ENCODE data around the gene NAPG. TPM values are rescaled to one million over a fixed set of nuclear protein-coding genes. Genes with fewer than 3 reads are reported as not detected.

NAPG gene
- total RNA-seq (2014; rRNA removed; shearing (Covaris generic); ENCODE audit: low replicate concordance): 33.4 and 50.4 TPM in 2 replicates

DNA sequence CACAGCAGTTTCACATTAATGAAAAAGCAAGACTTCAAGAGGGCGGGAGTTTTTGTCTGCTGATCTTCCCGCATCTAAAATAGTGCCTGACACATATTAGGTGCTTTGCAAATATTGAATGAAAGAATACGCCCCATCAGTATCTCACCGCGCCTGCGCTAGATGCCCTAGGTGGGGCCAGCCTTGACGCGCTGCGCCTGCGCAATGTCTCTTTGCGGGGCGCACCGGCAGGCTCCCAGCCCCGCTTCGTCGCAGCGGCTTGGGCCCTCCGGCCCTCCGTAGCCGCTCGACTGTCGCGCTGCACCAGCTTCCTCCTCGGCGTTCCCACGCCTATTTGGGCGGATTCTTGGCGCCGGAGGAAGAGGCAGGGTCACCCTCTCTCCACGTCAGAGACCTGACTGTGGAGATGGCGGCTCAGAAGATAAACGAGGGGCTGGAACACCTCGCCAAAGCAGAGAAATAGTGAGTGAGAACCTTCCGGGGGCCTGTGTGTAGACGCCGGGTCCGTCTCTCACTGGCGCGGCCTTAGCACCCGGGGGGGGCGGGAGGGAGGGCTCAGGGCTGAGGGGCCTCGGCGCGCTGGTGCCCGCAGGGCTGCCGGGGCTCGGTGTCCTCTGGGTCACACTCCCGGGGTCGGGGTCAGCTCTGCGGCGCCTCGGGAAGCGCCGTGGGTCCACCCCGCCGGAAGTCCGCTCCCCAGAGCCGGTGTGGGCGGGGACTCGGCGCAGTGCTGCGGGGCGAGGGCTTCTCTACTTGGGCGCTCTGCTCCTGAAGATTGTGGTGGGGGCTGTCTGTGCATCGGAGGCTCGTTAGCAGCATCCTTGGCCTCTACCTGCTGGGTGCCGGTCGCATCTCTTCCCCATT lies at the start of gene NAPG:
NAPG (plus strand) TSS at position 331 of the 864 bp plus-strand sequence; CDS start at position 407, 76 bp downstream.
- peaks cover 55% of the 10 kb centered on the region for H3K4me1 ChIP-seq (ENCODE audit: low read length)
- H3K4me3 ChIP-seq (ENCODE audit: low read length): peak within 1 kb of the TSS; percentile 97
- H3K27me3 ChIP-seq (ENCODE audit: low read length): no peaks in the 10 kb centered on the region
- H3K4me2 ChIP-seq (ENCODE audit: low read depth, low read length, poor library complexity, severe bottlenecking): peak within 1 kb of the TSS; percentile 95
- H3K36me3 ChIP-seq (ENCODE audit: insufficient read depth, low read length): 0 out of 2 replicates have a peak, but pooled peaks cover 3% of the 10 kb centered on the region
- H3K9me2 ChIP-seq (replicated peaks; ENCODE audit: insufficient read depth, low read length): no peaks in the 10 kb centered on the region
- H3K79me2 ChIP-seq (ENCODE audit: low read length): peaks cover 48% of the 10 kb centered on the region
- peak within 1 kb of the TSS; percentile 93 for H3K9ac ChIP-seq (ENCODE audit: low read length)
- peaks cover 20% of the 10 kb centered on the region; the same call in 1 of the 2 replicates for H4K20me1 ChIP-seq (ENCODE audit: insufficient read depth, low read depth, low read length)
- H3K9me3 ChIP-seq (ENCODE audit: low read length): no peaks in the 10 kb centered on the region
- H3K27ac ChIP-seq (ENCODE audit: low read length): peak within 1 kb of the TSS; percentile 82
- H2AFZ ChIP-seq (ENCODE audit: low read length): peak within 1 kb of the TSS; percentile 84
- DNase-seq: peak; percentile 97

DNA sequence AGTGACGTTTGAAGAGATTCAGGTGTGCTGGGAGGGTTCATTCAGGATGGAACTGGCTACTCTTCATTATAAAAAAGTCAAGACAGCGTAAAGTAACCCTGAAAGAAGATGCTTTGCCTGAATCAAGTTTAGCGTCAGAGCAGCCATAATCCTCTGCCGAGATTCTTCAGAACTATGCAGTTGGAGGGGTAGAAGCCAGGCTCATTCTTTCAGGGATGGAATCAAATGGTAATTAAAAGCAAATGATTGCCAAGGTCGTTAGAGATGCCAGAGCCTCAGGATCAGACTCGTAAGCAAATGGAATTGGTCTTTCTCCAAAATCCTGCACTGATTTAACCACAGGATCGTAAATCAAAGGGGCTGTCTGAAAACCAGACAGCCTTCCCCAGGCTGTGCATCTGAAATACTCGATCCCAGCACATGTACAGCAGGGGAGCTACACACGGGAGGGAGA lies 49.5 kb upstream of the NAPG start:
- Histone ChIP-seq H2AFZ (ENCODE audit: low read length) (peak overlapping the region; percentile 13; the same call in 1 of the 2 replicates), H3K9ac (ENCODE audit: low read length) (peak overlapping the region; percentile 50), H3K27me3 (ENCODE audit: low read length) (no peaks in the 10 kb centered on the region), H3K4me2 (ENCODE audit: low read depth, low read length, poor library complexity, severe bottlenecking) (peak overlapping the region; percentile 78), H3K27ac (ENCODE audit: low read length) (peak overlapping the region; percentile 46; the same call in 1 of the 2 replicates), H3K9me2 (replicated peaks; ENCODE audit: insufficient read depth, low read length) (no peaks in the 10 kb centered on the region), H4K20me1 (ENCODE audit: insufficient read depth, low read depth, low read length) (no peaks in the 10 kb centered on the region), H3K9me3 (ENCODE audit: low read length) (no peaks in the 10 kb centered on the region), H3K36me3 (ENCODE audit: insufficient read depth, low read length) (no peaks in the 10 kb centered on the region), H3K4me1 (ENCODE audit: low read length) (peaks cover 67% of the 10 kb centered on the region), H3K4me3 (ENCODE audit: low read length) (peak overlapping the region; percentile 52), H3K79me2 (ENCODE audit: low read length) (no peaks in the 10 kb centered on the region)
- peak; percentile 41 for DNase-seq

DNA sequence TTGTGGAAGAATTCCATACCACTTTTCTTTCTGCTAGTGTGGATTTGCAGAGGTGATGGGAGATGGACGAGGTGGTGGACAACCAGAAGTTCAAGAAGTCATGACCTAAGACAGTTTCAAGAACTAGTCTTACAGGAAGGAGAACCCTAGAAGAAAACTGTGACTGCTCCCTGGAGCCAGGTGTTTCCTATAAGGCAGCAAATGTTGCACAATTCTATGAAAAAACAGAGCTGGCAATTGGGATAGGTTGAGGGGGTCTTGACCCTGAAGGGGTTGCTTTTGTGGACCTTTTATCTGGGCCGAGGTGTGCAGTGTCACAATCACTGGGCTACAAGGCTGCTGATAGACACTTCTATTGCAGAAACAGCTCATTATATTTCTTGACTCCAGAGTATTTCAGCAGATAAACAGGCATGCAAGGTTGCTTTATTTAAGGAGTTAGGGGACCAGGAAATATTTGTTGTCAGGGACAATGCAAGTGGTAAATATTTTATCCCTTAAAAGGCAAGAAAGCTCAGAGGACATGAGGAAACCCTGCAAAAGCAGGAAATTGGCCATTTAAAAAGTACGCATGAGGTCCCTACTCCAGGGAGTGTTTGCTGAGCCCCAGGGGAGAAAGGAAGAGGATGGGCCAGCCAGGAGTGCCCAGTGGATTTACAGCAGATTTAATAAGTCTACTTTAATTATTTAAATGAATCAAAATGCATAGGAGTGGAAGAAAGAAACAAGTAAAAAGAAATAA lies 48.5 kb upstream of the NAPG start:
- no peak for DNase-seq
- Histone ChIP-seq H3K27ac (ENCODE audit: low read length) (peak overlapping the region; percentile 46; the same call in 1 of the 2 replicates), H3K4me1 (ENCODE audit: low read length) (peaks cover 76% of the 10 kb centered on the region), H3K4me3 (ENCODE audit: low read length) (peak overlapping the region; percentile 52; the same call in 1 of the 2 replicates), H3K9me2 (replicated peaks; ENCODE audit: insufficient read depth, low read length) (no peaks in the 10 kb centered on the region), H3K27me3 (ENCODE audit: low read length) (no peaks in the 10 kb centered on the region), H2AFZ (ENCODE audit: low read length) (peak overlapping the region; percentile 13; the same call in 1 of the 2 replicates), H3K36me3 (ENCODE audit: insufficient read depth, low read length) (no peaks in the 10 kb centered on the region), H3K4me2 (ENCODE audit: low read depth, low read length, poor library complexity, severe bottlenecking) (peak overlapping the region; percentile 78), H4K20me1 (ENCODE audit: insufficient read depth, low read depth, low read length) (no peaks in the 10 kb centered on the region), H3K9me3 (ENCODE audit: low read length) (no peaks in the 10 kb centered on the region), H3K9ac (ENCODE audit: low read length) (peak overlapping the region; percentile 50), H3K79me2 (ENCODE audit: low read length) (no peaks in the 10 kb centered on the region)

DNA sequence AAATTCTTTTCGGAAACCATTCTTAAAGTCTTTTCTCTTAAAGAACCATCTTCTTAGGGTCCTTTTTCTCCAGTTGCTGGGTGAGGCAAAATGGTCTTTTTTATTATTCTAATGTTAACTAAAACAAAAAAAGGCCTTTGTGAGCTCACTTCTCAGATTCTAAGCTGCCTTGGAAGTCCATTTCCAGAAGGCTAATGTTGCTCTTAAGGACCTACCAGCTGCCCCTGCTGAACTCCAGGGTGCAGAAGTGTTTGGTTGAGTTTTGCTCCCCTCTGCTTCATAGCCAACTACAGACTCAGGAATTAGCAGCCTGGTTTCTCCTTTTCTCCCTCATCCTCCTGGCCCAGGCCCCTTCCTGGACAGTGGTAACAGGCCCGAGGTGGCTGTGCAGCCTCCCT lies 48.0 kb upstream of the NAPG start:
- Histone ChIP-seq H3K27me3 (ENCODE audit: low read length) (no peaks in the 10 kb centered on the region), H3K9ac (ENCODE audit: low read length) (peak overlapping the region; percentile 27; the same call in 1 of the 2 replicates), H3K36me3 (ENCODE audit: insufficient read depth, low read length) (no peaks in the 10 kb centered on the region), H3K9me2 (replicated peaks; ENCODE audit: insufficient read depth, low read length) (no peaks in the 10 kb centered on the region), H3K27ac (ENCODE audit: low read length) (no peak overlapping the region), H3K4me1 (ENCODE audit: low read length) (peaks cover 82% of the 10 kb centered on the region), H3K79me2 (ENCODE audit: low read length) (no peaks in the 10 kb centered on the region), H3K4me3 (ENCODE audit: low read length) (no peak overlapping the region), H3K4me2 (ENCODE audit: low read depth, low read length, poor library complexity, severe bottlenecking) (peak overlapping the region; percentile 78), H4K20me1 (ENCODE audit: insufficient read depth, low read depth, low read length) (no peaks in the 10 kb centered on the region), H2AFZ (ENCODE audit: low read length) (no peak overlapping the region), H3K9me3 (ENCODE audit: low read length) (no peaks in the 10 kb centered on the region)
- DNase-seq: no peak

DNA sequence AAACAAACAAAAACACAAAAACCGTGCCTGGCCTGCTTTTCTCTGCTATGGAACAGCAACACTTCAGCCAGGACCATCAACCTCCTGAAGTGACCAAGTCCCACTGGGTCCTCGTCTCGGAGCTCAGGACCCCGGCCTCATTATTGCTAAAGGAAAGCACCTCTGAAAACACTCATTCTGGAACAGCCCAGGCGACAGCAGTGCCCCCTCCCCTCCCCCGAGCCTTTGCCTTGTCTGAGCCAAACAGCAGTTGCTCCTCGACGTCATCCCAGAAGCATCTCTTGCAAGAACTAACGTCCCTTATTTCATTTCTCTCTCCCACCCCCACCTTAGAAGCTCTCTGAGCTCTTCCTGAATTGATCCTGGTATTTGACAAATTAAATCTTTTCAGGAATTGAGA lies 44.0 kb upstream of the NAPG start:
- Histone ChIP-seq H3K4me3 (ENCODE audit: low read length) (peak overlapping the region; percentile 54; the same call in 1 of the 2 replicates), H3K4me2 (ENCODE audit: low read depth, low read length, poor library complexity, severe bottlenecking) (peak overlapping the region; percentile 77), H3K27me3 (ENCODE audit: low read length) (no peaks in the 10 kb centered on the region), H3K27ac (ENCODE audit: low read length) (peak overlapping the region; percentile 99), H3K36me3 (ENCODE audit: insufficient read depth, low read length) (no peaks in the 10 kb centered on the region), H3K9ac (ENCODE audit: low read length) (peak overlapping the region; percentile 60), H3K4me1 (ENCODE audit: low read length) (peaks cover 98% of the 10 kb centered on the region), H3K9me2 (replicated peaks; ENCODE audit: insufficient read depth, low read length) (no peaks in the 10 kb centered on the region), H4K20me1 (ENCODE audit: insufficient read depth, low read depth, low read length) (no peaks in the 10 kb centered on the region), H2AFZ (ENCODE audit: low read length) (no peak overlapping the region), H3K79me2 (ENCODE audit: low read length) (no peaks in the 10 kb centered on the region), H3K9me3 (ENCODE audit: low read length) (no peaks in the 10 kb centered on the region)
- DNase-seq: no peak

DNA sequence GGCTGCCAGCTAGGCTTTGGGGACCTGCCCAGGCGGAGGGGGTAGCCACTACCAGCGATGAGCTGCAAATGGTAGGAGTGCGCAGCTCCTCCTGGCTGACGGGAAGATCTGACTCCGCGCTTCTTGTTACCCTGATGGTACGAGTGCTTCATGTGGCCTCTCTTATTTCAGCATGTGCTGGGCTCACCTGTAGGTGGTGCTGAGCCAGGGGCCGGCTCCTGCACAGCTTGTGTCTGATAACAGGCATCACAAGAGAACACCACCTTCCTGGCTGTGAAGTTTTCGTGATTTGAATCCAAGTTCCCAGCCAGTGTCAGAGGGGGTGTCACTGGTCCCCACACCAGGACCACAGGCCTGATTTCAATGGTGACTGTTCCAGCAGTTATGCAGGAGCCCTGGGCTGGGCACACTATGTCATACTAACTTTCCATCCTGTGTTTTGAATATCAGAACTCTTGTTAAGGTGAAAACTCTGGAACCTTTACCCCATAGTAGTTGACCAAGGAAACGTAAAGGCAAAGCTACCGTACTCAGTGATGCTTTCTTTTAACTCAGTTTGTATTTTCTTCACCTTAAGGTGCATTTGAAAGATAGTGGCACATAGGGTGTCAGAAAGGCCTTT lies 43.4 kb upstream of the NAPG start:
- H3K4me3 ChIP-seq (ENCODE audit: low read length): peak overlapping the region; percentile 54

DNA sequence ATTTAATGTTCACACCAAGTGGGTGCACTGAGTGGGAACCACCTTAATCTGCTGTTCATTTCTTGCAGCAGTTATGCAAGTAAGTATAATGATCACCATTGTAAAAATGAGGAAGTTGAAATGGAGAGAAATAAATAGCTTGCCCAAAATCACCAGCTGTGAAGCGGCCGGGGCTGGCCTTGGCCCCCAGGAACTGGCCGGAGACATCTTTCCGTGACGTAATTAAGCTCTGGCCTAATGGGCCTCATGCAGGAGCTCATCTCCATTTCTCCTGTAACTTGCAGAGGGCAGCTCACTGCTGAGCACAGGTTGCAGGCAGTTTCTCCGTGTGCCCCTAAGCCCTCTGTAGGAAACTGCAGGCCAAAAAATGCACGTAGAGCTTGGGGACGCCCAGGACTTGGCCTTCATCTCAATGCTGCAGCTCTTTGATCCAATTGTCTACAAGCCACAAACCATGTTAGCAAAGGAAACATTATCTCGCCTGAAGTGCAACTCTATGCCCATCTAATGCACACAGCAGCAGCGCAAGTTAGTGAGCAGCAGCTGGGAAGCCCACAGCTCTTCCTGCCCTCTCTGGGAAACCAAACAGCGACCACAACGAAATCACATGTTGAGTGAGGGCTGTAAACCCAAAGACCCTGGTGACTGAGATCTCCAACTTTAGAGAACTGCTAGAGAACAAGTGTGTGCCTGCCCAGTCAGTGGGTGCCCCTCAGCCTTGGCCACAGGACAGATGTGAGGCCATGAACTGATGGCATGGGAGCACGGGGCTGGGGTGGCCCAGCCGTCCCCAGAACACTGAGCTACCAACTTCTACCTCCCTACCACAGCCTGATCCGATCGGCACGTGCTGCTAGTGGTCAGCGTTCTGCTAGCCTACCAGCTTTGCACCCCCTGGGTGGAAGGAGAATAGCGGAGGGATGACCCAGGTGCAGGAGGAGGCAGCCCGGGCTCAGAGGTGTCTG lies 42.6 kb upstream of the NAPG start:
- H3K79me2 ChIP-seq (ENCODE audit: low read length): no peaks in the 10 kb centered on the region
- H3K9me3 ChIP-seq (ENCODE audit: low read length): no peaks in the 10 kb centered on the region
- peak overlapping the region; percentile 99 for H3K27ac ChIP-seq (ENCODE audit: low read length)
- no peaks in the 10 kb centered on the region for H3K27me3 ChIP-seq (ENCODE audit: low read length)
- H3K4me2 ChIP-seq (ENCODE audit: low read depth, low read length, poor library complexity, severe bottlenecking): peak overlapping the region; percentile 77
- peak; percentile 93 for DNase-seq
- no peaks in the 10 kb centered on the region for H3K36me3 ChIP-seq (ENCODE audit: insufficient read depth, low read length)
- H3K4me1 ChIP-seq (ENCODE audit: low read length): peaks cover 98% of the 10 kb centered on the region
- no peaks in the 10 kb centered on the region for H3K9me2 ChIP-seq (replicated peaks; ENCODE audit: insufficient read depth, low read length)
- H4K20me1 ChIP-seq (ENCODE audit: insufficient read depth, low read depth, low read length): no peaks in the 10 kb centered on the region
- peak overlapping the region; percentile 60 for H3K9ac ChIP-seq (ENCODE audit: low read length)
- H2AFZ ChIP-seq (ENCODE audit: low read length): peak overlapping the region; percentile 25; the same call in 1 of the 2 replicates
- H3K4me3 ChIP-seq (ENCODE audit: low read length): peak overlapping the region; percentile 54

More for the DNA sequence above, 43.4 kb upstream of the NAPG start:
- no peaks in the 10 kb centered on the region for H3K9me3 ChIP-seq (ENCODE audit: low read length)
- peak overlapping the region; percentile 60 for H3K9ac ChIP-seq (ENCODE audit: low read length)
- H3K4me2 ChIP-seq (ENCODE audit: low read depth, low read length, poor library complexity, severe bottlenecking): peak overlapping the region; percentile 77
- DNase-seq: peak; percentile 70
- H3K27me3 ChIP-seq (ENCODE audit: low read length): no peaks in the 10 kb centered on the region
- H3K9me2 ChIP-seq (replicated peaks; ENCODE audit: insufficient read depth, low read length): no peaks in the 10 kb centered on the region
- no peaks in the 10 kb centered on the region for H4K20me1 ChIP-seq (ENCODE audit: insufficient read depth, low read depth, low read length)
- peak overlapping the region; percentile 25; the same call in 1 of the 2 replicates for H2AFZ ChIP-seq (ENCODE audit: low read length)
- H3K36me3 ChIP-seq (ENCODE audit: insufficient read depth, low read length): no peaks in the 10 kb centered on the region
- no peaks in the 10 kb centered on the region for H3K79me2 ChIP-seq (ENCODE audit: low read length)
- H3K27ac ChIP-seq (ENCODE audit: low read length): peak overlapping the region; percentile 99
- H3K4me1 ChIP-seq (ENCODE audit: low read length): peaks cover 98% of the 10 kb centered on the region

Measured in Karpas-422 (cell line).